Chondrocyte (in vitro differentiated cells): ENCODE results near the gene WFS1. TPM values are rescaled to one million over a fixed set of nuclear protein-coding genes. Genes with fewer than 3 reads are reported as not detected.

Experiments
- DNase-seq: peaks from one replicate; pipeline ENCODE4 v3.0.0; 2021; ENCODE audit warnings: mixed read lengths, low spot score
- H3K27ac Mint-ChIP-seq: one replicate; pipeline ENCODE4 v1.8.0; 2021; ENCODE audit warnings: mild to moderate bottlenecking, moderate library complexity, mixed read lengths; ENCODE audit not compliant: unreplicated experiment
- H3K27me3 Mint-ChIP-seq: 2 replicates; pipeline ENCODE4 v1.8.0; 2021; ENCODE audit warnings: low read depth, mixed read lengths
- H3K36me3 Mint-ChIP-seq: 2 replicates; pipeline ENCODE4 v1.8.0; 2021; ENCODE audit warnings: low read depth, mixed read lengths
- H3K4me1 Mint-ChIP-seq: 2 replicates; pipeline ENCODE4 v1.8.0; 2021; ENCODE audit warnings: low read depth, mild to moderate bottlenecking, mixed read lengths
- H3K4me3 Mint-ChIP-seq: one replicate; pipeline ENCODE4 v1.8.0; 2021; ENCODE audit warnings: mild to moderate bottlenecking, moderate library complexity, mixed read lengths; ENCODE audit not compliant: unreplicated experiment
- H3K9me3 Mint-ChIP-seq: 2 replicates; pipeline ENCODE4 v1.8.0; 2021; ENCODE audit warnings: low read depth, mixed read lengths
- total RNA-seq: library from RNA; stranded (reverse); gene quantifications from 3 replicates; pipeline ENCODE4 v1.2.1, GENCODE V29; 2021
- TF ChIP-seq, protein P1 (sequence below): fragments of 200-600 bp; sonication (generic); IDR thresholded peaks from 2 replicates; pipeline ENCODE4 v1.5.0; 2021; ENCODE audit warnings: antibody characterized with exemption, mild to moderate bottlenecking, moderate library complexity

Gene WFS1
- total RNA-seq, 1 donor from 2014 or later, result 54.6 TPM

DNA sequence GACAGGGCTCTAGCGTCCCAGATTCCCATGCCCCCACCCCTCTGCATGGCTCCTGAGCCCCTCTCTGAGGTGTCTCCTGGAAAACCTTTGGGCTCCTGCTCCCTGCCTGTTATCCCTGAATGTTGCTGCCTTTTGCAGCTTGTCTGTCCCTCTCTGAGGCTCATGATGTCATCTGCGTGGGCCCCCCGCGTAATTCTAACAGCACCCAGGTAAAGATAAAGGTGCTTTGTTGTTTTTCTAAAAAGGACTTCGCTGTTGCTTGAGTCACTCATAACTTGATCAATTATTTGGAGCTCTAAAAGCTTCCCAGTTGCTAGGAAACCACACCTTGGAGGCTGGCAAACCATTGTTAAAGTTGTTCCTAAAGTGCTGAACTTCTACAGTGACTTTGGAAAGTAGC is 36.6 kb downstream of the WFS1 start:
- Mint-ChIP-seq H3K4me1 (no peaks in the 10 kb centered on the region), H3K4me3 (no peak overlapping the region), H3K27ac (no peak overlapping the region), H3K9me3 (peaks cover 4% of the 10 kb centered on the region), H3K27me3 (peaks cover 3% of the 10 kb centered on the region), H3K36me3 (peaks cover 23% of the 10 kb centered on the region)
- DNase-seq, result no peak
- TF ChIP-seq, protein P1, sequence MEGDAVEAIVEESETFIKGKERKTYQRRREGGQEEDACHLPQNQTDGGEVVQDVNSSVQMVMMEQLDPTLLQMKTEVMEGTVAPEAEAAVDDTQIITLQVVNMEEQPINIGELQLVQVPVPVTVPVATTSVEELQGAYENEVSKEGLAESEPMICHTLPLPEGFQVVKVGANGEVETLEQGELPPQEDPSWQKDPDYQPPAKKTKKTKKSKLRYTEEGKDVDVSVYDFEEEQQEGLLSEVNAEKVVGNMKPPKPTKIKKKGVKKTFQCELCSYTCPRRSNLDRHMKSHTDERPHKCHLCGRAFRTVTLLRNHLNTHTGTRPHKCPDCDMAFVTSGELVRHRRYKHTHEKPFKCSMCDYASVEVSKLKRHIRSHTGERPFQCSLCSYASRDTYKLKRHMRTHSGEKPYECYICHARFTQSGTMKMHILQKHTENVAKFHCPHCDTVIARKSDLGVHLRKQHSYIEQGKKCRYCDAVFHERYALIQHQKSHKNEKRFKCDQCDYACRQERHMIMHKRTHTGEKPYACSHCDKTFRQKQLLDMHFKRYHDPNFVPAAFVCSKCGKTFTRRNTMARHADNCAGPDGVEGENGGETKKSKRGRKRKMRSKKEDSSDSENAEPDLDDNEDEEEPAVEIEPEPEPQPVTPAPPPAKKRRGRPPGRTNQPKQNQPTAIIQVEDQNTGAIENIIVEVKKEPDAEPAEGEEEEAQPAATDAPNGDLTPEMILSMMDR, result no peak

DNA sequence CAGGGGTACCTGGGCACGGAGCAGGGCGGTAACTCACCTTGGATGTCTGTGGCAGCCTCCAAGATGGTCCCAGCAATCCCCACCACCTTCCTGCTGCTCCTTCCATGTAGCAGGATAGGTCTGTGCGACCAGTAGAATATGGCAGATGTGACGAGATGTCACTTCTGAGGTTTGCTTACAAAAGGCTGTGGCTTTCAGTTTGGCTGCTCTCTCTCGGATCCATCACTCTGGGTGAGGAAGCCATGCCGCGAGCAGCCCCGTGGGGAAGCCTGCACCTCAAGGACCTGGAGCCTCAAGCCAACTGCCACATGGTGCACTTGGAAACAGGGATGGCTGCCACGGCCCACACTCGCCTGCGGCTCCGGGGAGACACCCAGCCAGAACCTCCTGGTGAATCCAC is 37.6 kb downstream of the WFS1 start:
- peaks cover 16% of the 10 kb centered on the region for H3K36me3 Mint-ChIP-seq
- H3K4me1 Mint-ChIP-seq, result no peaks in the 10 kb centered on the region

DNA sequence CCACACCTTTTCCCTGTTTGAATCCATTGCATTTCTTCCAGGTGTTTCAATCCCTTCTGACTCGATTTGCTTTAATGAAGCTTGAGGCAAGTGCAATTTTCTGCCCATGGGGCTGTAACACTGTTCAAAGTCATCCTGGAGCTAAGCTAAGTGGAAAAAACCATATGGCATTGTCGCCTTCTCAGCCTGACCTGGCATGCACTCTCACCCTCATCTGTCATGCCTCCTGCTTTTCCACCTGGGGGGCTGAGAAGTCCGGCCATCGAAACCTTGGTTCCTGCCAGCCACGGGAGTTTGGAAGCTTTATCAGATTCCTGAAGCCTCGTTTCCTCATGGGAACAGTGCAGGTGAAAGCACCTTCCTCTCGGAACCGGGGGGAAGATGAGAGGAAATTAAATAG is 38.2 kb downstream of the WFS1 start:
- Mint-ChIP-seq H3K27me3 (peaks cover 5% of the 10 kb centered on the region), H3K9me3 (peaks cover 4% of the 10 kb centered on the region), H3K4me3 (no peak overlapping the region), H3K27ac (no peak overlapping the region), H3K4me1 (no peaks in the 10 kb centered on the region), H3K36me3 (peaks cover 10% of the 10 kb centered on the region)
- TF ChIP-seq, protein P1, result no peak
- no peak for DNase-seq

More for the DNA sequence above, 37.6 kb downstream of the WFS1 start:
- no peak for DNase-seq
- Mint-ChIP-seq H3K9me3 (peaks cover 4% of the 10 kb centered on the region), H3K4me3 (no peak overlapping the region), H3K27me3 (peaks cover 5% of the 10 kb centered on the region), H3K27ac (no peak overlapping the region)
- TF ChIP-seq, protein P1, result no peak

DNA sequence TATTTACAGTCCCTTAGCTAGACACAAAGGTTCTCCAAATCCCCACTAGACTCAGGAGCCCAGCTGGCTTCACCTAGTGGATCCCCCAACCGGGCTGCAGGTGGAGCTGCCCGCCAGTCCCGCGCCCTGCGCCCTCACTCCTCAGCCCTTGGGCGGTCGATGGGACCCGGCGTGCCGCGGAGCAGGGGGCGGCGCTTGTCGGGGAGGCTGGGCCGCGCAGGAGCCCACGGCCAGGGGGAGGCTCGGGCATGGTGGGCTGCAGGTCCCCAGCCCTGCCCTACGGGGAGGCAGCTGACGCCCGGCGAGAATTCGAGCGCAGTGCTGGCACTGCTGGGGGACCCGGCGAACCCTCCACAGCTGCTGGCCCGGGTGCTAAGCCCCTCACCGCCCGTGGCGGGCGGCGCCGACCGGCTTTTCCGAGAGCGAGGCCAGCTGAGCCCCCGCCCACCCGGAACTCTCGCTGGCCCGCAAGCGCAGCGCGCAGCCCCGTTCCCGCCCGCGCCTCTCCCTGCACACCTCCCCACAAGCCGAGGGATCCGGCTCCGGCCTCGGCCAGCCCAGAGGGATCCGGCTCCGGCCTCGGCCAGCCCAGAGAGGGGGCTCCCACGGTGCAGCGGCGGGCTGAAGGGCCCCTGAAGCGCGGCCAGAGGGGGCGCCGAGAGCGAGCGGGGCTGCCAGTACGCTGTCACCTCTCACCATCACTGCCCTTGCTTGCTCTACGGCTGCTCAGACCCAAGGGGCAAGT is 39.4 kb downstream of the WFS1 start:
- Mint-ChIP-seq H3K4me3 (peak overlapping the region; percentile 57), H3K27ac (no peak overlapping the region), H3K4me1 (no peaks in the 10 kb centered on the region), H3K9me3 (peaks cover 4% of the 10 kb centered on the region), H3K27me3 (peaks cover 13% of the 10 kb centered on the region), H3K36me3 (peaks cover 4% of the 10 kb centered on the region)
- TF ChIP-seq, protein P1, result peak; percentile 33
- DNase-seq, result no peak

DNA sequence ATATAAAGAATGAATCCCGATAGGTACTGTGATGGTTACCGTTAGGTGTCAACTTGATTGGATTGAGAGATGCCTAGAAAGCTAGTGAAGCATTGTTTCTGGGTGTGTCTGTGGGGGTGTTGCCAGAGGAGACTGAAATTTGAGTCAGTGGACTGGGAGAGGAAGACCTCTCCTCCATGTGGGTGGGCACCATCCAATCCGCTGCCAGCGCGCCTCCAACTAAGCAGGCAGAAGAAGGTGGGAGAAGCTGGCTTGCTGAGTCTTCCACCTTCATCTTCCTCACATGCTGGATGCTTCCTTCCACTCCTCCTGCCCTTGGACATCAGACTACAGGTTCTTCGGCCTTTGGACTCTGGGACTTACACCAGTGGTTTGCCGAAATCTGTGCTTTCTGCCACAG is 40.1 kb downstream of the WFS1 start:
- Mint-ChIP-seq H3K9me3 (peaks cover 4% of the 10 kb centered on the region), H3K27ac (no peak overlapping the region), H3K4me1 (no peaks in the 10 kb centered on the region), H3K36me3 (peaks cover 2% of the 10 kb centered on the region), H3K4me3 (peak overlapping the region; percentile 57), H3K27me3 (peaks cover 17% of the 10 kb centered on the region)
- DNase-seq, result no peak
- TF ChIP-seq, protein P1, result no peak
